HG03342 (cell line): ENCODE results near the gene MLPH.

Source experiments
- ATAC-seq: cut with Tn5 transposase; IDR thresholded peaks from one replicate; pipeline ENCODE4 v1.9.1; 2021; ENCODE audit warnings: mild to moderate bottlenecking, moderate library complexity; ENCODE audit not compliant: unreplicated experiment

Gene MLPH

GRCh38 chr2:237495521-237496117 lies 8.6 kb downstream of the MLPH start:
- no peak for ATAC-seq

- ATAC-seq = no peak
These were observed 9.4 kb downstream of the MLPH start for GRCh38 chr2:237496428-237496827.

GRCh38 chr2:237497009-237497837 lies 10.2 kb downstream of the MLPH start:
- ATAC-seq = no peak

- ATAC-seq = no peak
These were observed 10.8 kb downstream of the MLPH start for GRCh38 chr2:237497838-237498186.

GRCh38 chr2:237498341-237498740 lies 11.3 kb downstream of the MLPH start:
- no peak for ATAC-seq

GRCh38 chr2:237500681-237501424 lies 13.8 kb downstream of the MLPH start:
- no peak for ATAC-seq

GRCh38 chr2:237501892-237502513 lies 15.0 kb downstream of the MLPH start:
- ATAC-seq = no peak

GRCh38 chr2:237503201-237503600 lies 16.1 kb downstream of the MLPH start:
- no peak for ATAC-seq

- no peak for ATAC-seq
These were observed 18.3 kb downstream of the MLPH start for GRCh38 chr2:237505188-237505939.

GRCh38 chr2:237507512-237507911 lies 20.5 kb downstream of the MLPH start:
- no peak for ATAC-seq

- no peak for ATAC-seq
These were observed 21.3 kb downstream of the MLPH start for GRCh38 chr2:237508361-237508760.

GRCh38 chr2:237509151-237509550 lies 22.1 kb downstream of the MLPH start:
- no peak for ATAC-seq

- ATAC-seq = no peak
These were observed 22.9 kb downstream of the MLPH start for GRCh38 chr2:237509905-237510304.

- no peak for ATAC-seq
These were observed 23.6 kb downstream of the MLPH start for GRCh38 chr2:237510502-237511217.

GRCh38 chr2:237511433-237511832 lies 24.4 kb downstream of the MLPH start:
- ATAC-seq = no peak

GRCh38 chr2:237511885-237512405 lies 24.9 kb downstream of the MLPH start:
- no peak for ATAC-seq

GRCh38 chr2:237512774-237513466 lies 25.9 kb downstream of the MLPH start:
- peak; percentile 51 for ATAC-seq

- no peak for ATAC-seq
These were observed 26.6 kb downstream of the MLPH start for GRCh38 chr2:237513693-237514092.

- no peak for ATAC-seq
These were observed 27.6 kb downstream of the MLPH start for GRCh38 chr2:237514474-237515130.
